Measurements from ENCODE around the gene SRPK3. TPM values are rescaled to one million over a fixed set of nuclear protein-coding genes. Genes with fewer than 3 reads are reported as not detected.

The SRPK3 gene
- polyA plus RNA-seq, 4 donors = 0.15 to 1.1 (median 0.27) TPM; not detected in 1

DNA sequence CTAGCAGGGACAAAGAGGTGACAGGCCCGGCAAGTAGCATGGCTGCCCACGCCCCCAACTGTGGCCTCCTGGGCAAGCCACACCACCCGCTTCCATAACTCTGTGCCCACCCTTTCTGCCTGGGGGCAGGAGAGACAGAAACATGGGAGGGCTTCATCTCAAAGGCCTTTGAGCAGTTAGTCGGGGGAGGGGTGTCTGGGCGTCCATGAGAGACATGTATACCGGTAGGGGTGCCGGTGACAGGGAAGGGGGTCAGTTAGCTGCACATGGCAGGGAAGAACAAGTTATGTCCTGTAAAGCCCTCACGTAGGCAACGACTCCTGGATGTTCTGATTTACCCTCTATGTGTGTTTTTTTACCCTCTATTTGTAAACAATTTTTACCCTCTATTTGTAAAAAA, 40.2 kb downstream of the SRPK3 start:
- Histone ChIP-seq H3K4me1 (ENCODE audit: control insufficient read depth in 3 of 3, insufficient read depth in 2 of 3, low read depth in 1 of 3, low read length in 2 of 3) (no peaks in the 10 kb centered on the region), H3K9me3 (ENCODE audit: control insufficient read depth in 2 of 2, insufficient read depth in 1 of 2, low read depth in 1 of 2, low read length in 1 of 2) (no peaks in the 10 kb centered on the region), H3K27ac (ENCODE audit: low read depth in 1 of 3, low read length in 2 of 3) (no peak overlapping the region), H3K36me3 (ENCODE audit: control insufficient read depth in 3 of 3, insufficient read depth in 2 of 3, low read depth in 1 of 3, low read length in 3 of 3) (no peaks in the 10 kb centered on the region), H3K4me3 (ENCODE audit: low read depth in 1 of 3, low read length in 3 of 3) (no peak overlapping the region), H3K27me3 (ENCODE audit: control insufficient read depth in 3 of 3, insufficient read depth in 3 of 3, low read length in 3 of 3) (peaks cover 0 to 25% (median 3%) of the 10 kb centered on the region in 3 donors)
- DNase-seq (no peak), FAIRE-seq (no peak)
- 81 to 91% (median 84%) methylated on average over 9 of the region's 9 CpGs for WGBS, 3 donors

DNA sequence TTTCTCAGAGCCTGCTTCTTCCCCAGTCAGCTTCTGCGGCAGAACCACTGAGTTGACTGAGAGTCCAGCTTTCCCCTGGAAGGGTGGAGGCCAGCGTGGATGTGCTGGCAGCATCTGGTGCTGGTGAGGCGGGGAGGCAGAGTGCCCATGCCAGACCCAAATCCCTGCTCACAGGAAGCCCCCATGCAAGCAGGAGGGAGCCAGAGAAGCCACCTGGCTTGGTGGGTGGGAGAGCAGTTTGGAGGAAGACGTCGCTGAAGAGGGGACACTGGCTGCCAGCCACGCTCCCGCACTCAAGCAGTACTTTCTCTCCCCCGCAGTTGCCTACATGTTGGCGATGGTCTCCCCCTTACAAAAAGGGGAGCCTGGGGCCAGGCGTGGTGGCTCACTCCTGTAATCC, 43.5 kb downstream of the SRPK3 start:
- H3K36me3 ChIP-seq (ENCODE audit: control insufficient read depth in 3 of 3, insufficient read depth in 2 of 3, low read depth in 1 of 3, low read length in 3 of 3) = no peaks in the 10 kb centered on the region
- FAIRE-seq (no peak), DNase-seq (no peak)
- 82 to 95% (median 92%) methylated on average over 10 of the region's 10 CpGs for WGBS, 3 donors
- H3K4me3 ChIP-seq (ENCODE audit: low read depth in 1 of 3, low read length in 3 of 3) = no peak overlapping the region
- H3K27me3 ChIP-seq (ENCODE audit: control insufficient read depth in 3 of 3, insufficient read depth in 3 of 3, low read length in 3 of 3) = peaks cover 0 to 45% (median 6%) of the 10 kb centered on the region in 3 donors
- H3K4me1 ChIP-seq (ENCODE audit: control insufficient read depth in 3 of 3, insufficient read depth in 2 of 3, low read depth in 1 of 3, low read length in 2 of 3) = no peaks in the 10 kb centered on the region
- H3K9me3 ChIP-seq (ENCODE audit: control insufficient read depth in 2 of 2, insufficient read depth in 1 of 2, low read depth in 1 of 2, low read length in 1 of 2) = no peaks in the 10 kb centered on the region
- H3K27ac ChIP-seq (ENCODE audit: low read depth in 1 of 3, low read length in 2 of 3) = no peak overlapping the region

- WGBS, 3 donors = 81 to 85% (median 84%) methylated on average over 7 to 8 of the region's 8 CpGs
- H3K27me3 ChIP-seq (ENCODE audit: control insufficient read depth in 3 of 3, insufficient read depth in 3 of 3, low read length in 3 of 3) = peaks cover 0 to 42% (median 6%) of the 10 kb centered on the region in 3 donors
- no peak for FAIRE-seq
- H3K4me3 ChIP-seq (ENCODE audit: low read depth in 1 of 3, low read length in 3 of 3) = no peak overlapping the region
- H3K4me1 ChIP-seq (ENCODE audit: control insufficient read depth in 3 of 3, insufficient read depth in 2 of 3, low read depth in 1 of 3, low read length in 2 of 3) = no peaks in the 10 kb centered on the region
- DNase-seq = no peak
- no peaks in the 10 kb centered on the region for H3K36me3 ChIP-seq (ENCODE audit: control insufficient read depth in 3 of 3, insufficient read depth in 2 of 3, low read depth in 1 of 3, low read length in 3 of 3)
- no peak overlapping the region for H3K27ac ChIP-seq (ENCODE audit: low read depth in 1 of 3, low read length in 2 of 3)
- no peaks in the 10 kb centered on the region for H3K9me3 ChIP-seq (ENCODE audit: control insufficient read depth in 2 of 2, insufficient read depth in 1 of 2, low read depth in 1 of 2, low read length in 1 of 2)
These were observed 44.2 kb downstream of the SRPK3 start for GRCh38 chrX:153825042-153825441.

GRCh38 chrX:153827016-153827415, 46.2 kb downstream of the SRPK3 start:
- 63 to 69% (median 65%) methylated on average over 3 of the region's 3 CpGs for whole genome bisulfite sequencing, 3 donors
- Histone ChIP-seq H3K36me3 (ENCODE audit: control insufficient read depth in 3 of 3, insufficient read depth in 2 of 3, low read depth in 1 of 3, low read length in 3 of 3) (no peaks in the 10 kb centered on the region), H3K27me3 (ENCODE audit: control insufficient read depth in 3 of 3, insufficient read depth in 3 of 3, low read length in 3 of 3) (peaks cover 2 to 43% (median 12%) of the 10 kb centered on the region in 3 donors), H3K4me1 (ENCODE audit: control insufficient read depth in 3 of 3, insufficient read depth in 2 of 3, low read depth in 1 of 3, low read length in 2 of 3) (no peaks in the 10 kb centered on the region), H3K4me3 (ENCODE audit: low read depth in 1 of 3, low read length in 3 of 3) (no peak overlapping the region), H3K27ac (ENCODE audit: low read depth in 1 of 3, low read length in 2 of 3) (no peak overlapping the region), H3K9me3 (ENCODE audit: control insufficient read depth in 2 of 2, insufficient read depth in 1 of 2, low read depth in 1 of 2, low read length in 1 of 2) (no peaks in the 10 kb centered on the region)
- no peak for FAIRE-seq
- DNase-seq = no peak

- Histone ChIP-seq H3K27ac (ENCODE audit: low read depth in 1 of 3, low read length in 2 of 3) (no peak overlapping the region), H3K27me3 (ENCODE audit: control insufficient read depth in 3 of 3, insufficient read depth in 3 of 3, low read length in 3 of 3) (peaks cover 2 to 47% (median 12%) of the 10 kb centered on the region in 3 donors), H3K4me3 (ENCODE audit: low read depth in 1 of 3, low read length in 3 of 3) (no peak overlapping the region), H3K9me3 (ENCODE audit: control insufficient read depth in 2 of 2, insufficient read depth in 1 of 2, low read depth in 1 of 2, low read length in 1 of 2) (no peaks in the 10 kb centered on the region), H3K4me1 (ENCODE audit: control insufficient read depth in 3 of 3, insufficient read depth in 2 of 3, low read depth in 1 of 3, low read length in 2 of 3) (no peaks in the 10 kb centered on the region), H3K36me3 (ENCODE audit: control insufficient read depth in 3 of 3, insufficient read depth in 2 of 3, low read depth in 1 of 3, low read length in 3 of 3) (no peaks in the 10 kb centered on the region)
- no peak for DNase-seq
- FAIRE-seq = no peak
- WGBS, 3 donors = 72 to 80% (median 76%) methylated on average over 6 to 9 of the region's 9 CpGs
These were observed 47.1 kb downstream of the SRPK3 start for GRCh38 chrX:153827903-153828302.

- Histone ChIP-seq H3K27ac (ENCODE audit: low read depth in 1 of 3, low read length in 2 of 3) (no peak overlapping the region), H3K4me3 (ENCODE audit: low read depth in 1 of 3, low read length in 3 of 3) (peak overlapping the region in 1 of 3 donors; percentile 13), H3K4me1 (ENCODE audit: control insufficient read depth in 3 of 3, insufficient read depth in 2 of 3, low read depth in 1 of 3, low read length in 2 of 3) (no peaks in the 10 kb centered on the region), H3K9me3 (ENCODE audit: control insufficient read depth in 2 of 2, insufficient read depth in 1 of 2, low read depth in 1 of 2, low read length in 1 of 2) (no peaks in the 10 kb centered on the region), H3K36me3 (ENCODE audit: control insufficient read depth in 3 of 3, insufficient read depth in 2 of 3, low read depth in 1 of 3, low read length in 3 of 3) (no peaks in the 10 kb centered on the region), H3K27me3 (ENCODE audit: control insufficient read depth in 3 of 3, insufficient read depth in 3 of 3, low read length in 3 of 3) (peaks cover 2 to 47% (median 12%) of the 10 kb centered on the region in 3 donors)
- FAIRE-seq (no peak), DNase-seq (no peak)
- 18 to 41% (median 29%) methylated on average over 15 to 17 of the region's 17 CpGs for WGBS, 3 donors
These were observed 47.5 kb downstream of the SRPK3 start for GRCh38 chrX:153828308-153828707.

DNA sequence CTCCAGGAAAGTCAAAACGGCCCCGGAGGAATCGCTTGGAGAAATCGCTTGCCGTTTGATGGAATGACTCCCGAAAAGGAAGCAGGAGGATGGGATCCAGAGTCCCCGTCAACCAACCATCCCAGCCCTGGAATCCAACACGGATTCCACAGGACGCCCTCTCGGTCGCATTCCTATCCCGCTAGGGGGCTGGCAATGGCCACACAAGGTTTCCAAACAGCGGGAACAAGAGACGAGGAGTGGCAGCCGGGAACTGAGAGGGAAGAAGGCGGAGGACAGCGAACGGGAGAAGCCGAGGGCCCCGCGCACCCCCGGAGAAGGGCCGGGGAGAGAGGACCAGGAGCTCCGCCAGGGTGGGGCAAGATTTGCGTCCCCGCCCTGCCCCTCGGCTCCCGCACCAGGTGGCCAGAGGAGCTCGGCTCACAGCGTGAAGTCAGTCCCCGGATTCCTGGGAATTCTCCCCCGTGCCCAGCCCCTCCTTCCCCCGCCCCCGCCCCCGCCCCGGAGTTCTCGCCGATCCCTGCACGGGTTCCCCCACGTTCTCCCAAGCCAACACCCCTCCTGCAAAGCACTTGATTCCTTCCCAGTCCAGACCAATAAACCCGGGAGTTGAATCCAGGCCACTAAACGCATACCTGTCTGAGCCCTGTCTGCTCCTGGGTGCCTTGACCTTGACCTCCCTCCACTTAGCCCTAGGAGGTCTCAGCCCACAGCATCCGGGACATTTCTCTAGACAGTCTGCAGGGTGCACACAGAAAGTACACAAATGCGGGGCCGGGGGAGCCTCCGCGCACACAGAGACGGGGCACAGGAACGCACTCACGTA, 48.1 kb downstream of the SRPK3 start:
- H3K4me3 ChIP-seq (ENCODE audit: low read depth in 1 of 3, low read length in 3 of 3) = peak overlapping the region in 1 of 3 donors; percentile 24
- 8 to 29% (median 25%) methylated on average over 13 to 50 of the region's 50 CpGs for WGBS, 3 donors
- FAIRE-seq (no peak), DNase-seq (no peak)
- no peaks in the 10 kb centered on the region for H3K36me3 ChIP-seq (ENCODE audit: control insufficient read depth in 3 of 3, insufficient read depth in 2 of 3, low read depth in 1 of 3, low read length in 3 of 3)
- H3K9me3 ChIP-seq (ENCODE audit: control insufficient read depth in 2 of 2, insufficient read depth in 1 of 2, low read depth in 1 of 2, low read length in 1 of 2) = no peaks in the 10 kb centered on the region
- peaks cover 2 to 47% (median 10%) of the 10 kb centered on the region in 3 donors for H3K27me3 ChIP-seq (ENCODE audit: control insufficient read depth in 3 of 3, insufficient read depth in 3 of 3, low read length in 3 of 3)
- no peak overlapping the region for H3K27ac ChIP-seq (ENCODE audit: low read depth in 1 of 3, low read length in 2 of 3)
- H3K4me1 ChIP-seq (ENCODE audit: control insufficient read depth in 3 of 3, insufficient read depth in 2 of 3, low read depth in 1 of 3, low read length in 2 of 3) = no peaks in the 10 kb centered on the region

DNA sequence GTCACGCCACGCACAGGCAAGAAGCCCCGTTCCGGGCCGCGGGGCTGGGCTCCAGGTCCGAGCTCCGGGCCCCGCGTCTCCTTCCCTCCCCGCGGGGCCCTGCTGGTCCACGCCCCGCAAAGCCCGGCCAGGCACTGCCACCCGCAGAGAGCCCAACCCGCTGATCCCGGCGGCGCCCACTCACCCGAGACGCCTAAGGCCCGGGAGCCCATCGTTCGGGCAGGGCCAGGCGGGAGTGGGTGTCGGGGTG, 48.6 kb downstream of the SRPK3 start:
- Histone ChIP-seq H3K9me3 (ENCODE audit: control insufficient read depth in 2 of 2, insufficient read depth in 1 of 2, low read depth in 1 of 2, low read length in 1 of 2) (no peaks in the 10 kb centered on the region), H3K27me3 (ENCODE audit: control insufficient read depth in 3 of 3, insufficient read depth in 3 of 3, low read length in 3 of 3) (peaks cover 2 to 47% (median 10%) of the 10 kb centered on the region in 3 donors), H3K36me3 (ENCODE audit: control insufficient read depth in 3 of 3, insufficient read depth in 2 of 3, low read depth in 1 of 3, low read length in 3 of 3) (no peaks in the 10 kb centered on the region), H3K4me1 (ENCODE audit: control insufficient read depth in 3 of 3, insufficient read depth in 2 of 3, low read depth in 1 of 3, low read length in 2 of 3) (no peaks in the 10 kb centered on the region), H3K4me3 (ENCODE audit: low read depth in 1 of 3, low read length in 3 of 3) (peak overlapping the region in 2 of 3 donors; percentile 24 to 40), H3K27ac (ENCODE audit: low read depth in 1 of 3, low read length in 2 of 3) (no peak overlapping the region)
- 0 to 49% (median 1%) methylated on average over 2 to 27 of the region's 27 CpGs for WGBS, 3 donors
- DNase-seq (no peak), FAIRE-seq (no peak)

Data from small intestine (tissue), 7 donors.